ENCODE results near the gene TNFRSF25. TPM values are rescaled to one million over a fixed set of nuclear protein-coding genes. Genes with fewer than 3 reads are reported as not detected.

TNFRSF25 gene
- total and polyA plus RNA-seq, 9 of the 15 experiments (the other 6 are each of a cell fraction or from before 2014, with no cell fraction given), result 0.24 to 0.49 TPM; not detected in 7

- POLR2A ChIA-PET, result interaction anchor here (0.6 kb wide), 1 partner anchor 18 kb away, joined by 3 read pairs; no protein-coding TSS in a partner anchor
- Histone ChIP-seq H3K9ac (ENCODE audit: insufficient read depth in 1 of 2, low read depth in 2 of 2, low read length in 2 of 2) (peak overlapping the region in 1 of 2 experiments; percentile 72; a peak in 1 of 4 replicates), H3K9me1 (ENCODE audit: control insufficient read depth, insufficient read depth, low read length) (no peaks in the 10 kb centered on the region), H3K4me1 (replicated peaks in 1 of 2; ENCODE audit: control insufficient read depth in 2 of 2, insufficient read depth in 2 of 2, low read length in 2 of 2) (peaks cover 0 to 48% of the 10 kb centered on the region in 2 experiments; a peak in 2 of 5 replicates), H2AFZ (ENCODE audit: low read depth, low read length) (no peak overlapping the region; the same call in 1 of the 2 replicates), H3K27me3 (ENCODE audit: control insufficient read depth in 2 of 2, insufficient read depth in 2 of 2, low read length in 2 of 2) (peaks cover 47 to 77% of the 10 kb centered on the region in 2 experiments), H3K4me3 (no peak overlapping the region), H3K36me3 (ENCODE audit: control insufficient read depth, insufficient read depth, low read length) (no peaks in the 10 kb centered on the region), H3K27ac (ENCODE audit: extremely low read depth, low read depth, low read length) (no peak overlapping the region), H3K4me2 (ENCODE audit: insufficient read depth, low read length) (no peak overlapping the region; the same call in 1 of the 2 replicates), H3K9me3 (replicated peaks; ENCODE audit: control insufficient read depth, insufficient read depth, low read depth, low read length) (no peaks in the 10 kb centered on the region), H3K79me2 (ENCODE audit: control insufficient read depth, insufficient read depth, low read length) (no peaks in the 10 kb centered on the region), H4K20me1 (replicated peaks; ENCODE audit: control insufficient read depth, insufficient read depth, low read length) (peaks cover 40% of the 10 kb centered on the region)
- 4% methylated on average over 14 of the region's 74 CpGs for WGBS (ENCODE audit: insufficient coverage, low coverage, missing lambda C conversion rate)
- CTCF ChIA-PET (ENCODE audit: low intra/inter-chr PET ratio), result interaction anchor here (0.6 kb wide), 1 partner anchor 251 kb away, joined by 3 read pairs; no protein-coding TSS in a partner anchor
- intact Hi-C loops (cut with micrococcal nuclease) (no loop called here), in situ Hi-C loops (cut with MboI) (loop anchor here (10.0 to 25.0 kb wide), 2 partner anchors 137 to 715 kb away; no protein-coding TSS in a partner anchor)
- DNase-seq (ENCODE audit: extremely low read depth in 1 of 4, low spot score in 3 of 4) (peak; percentile 46 to 99 (median 90)), ATAC-seq (peak; percentile 46), FAIRE-seq (no peak)
- BruUV-seq (replicated peaks), result no TSS peak
- TF ChIP-seq E2F8 (IDR thresholded peaks at IDR 0.05; ENCODE audit: low read depth, partially characterized antibody) (no peak), HCFC1 (IDR thresholded peaks at IDR 0.05; ENCODE audit: low read depth, low read length) (no peak), MGA (IDR thresholded peaks at IDR 0.05) (no peak), KLF10 (CRISPR knock-in tag; IDR thresholded peaks at IDR 0.05) (no peak)
Observed at GRCh38 chr1:6497215-6497866, 31.4 kb upstream of the TNFRSF25 start.
